Measurements from ENCODE around the gene TRABD2B.

DNA sequence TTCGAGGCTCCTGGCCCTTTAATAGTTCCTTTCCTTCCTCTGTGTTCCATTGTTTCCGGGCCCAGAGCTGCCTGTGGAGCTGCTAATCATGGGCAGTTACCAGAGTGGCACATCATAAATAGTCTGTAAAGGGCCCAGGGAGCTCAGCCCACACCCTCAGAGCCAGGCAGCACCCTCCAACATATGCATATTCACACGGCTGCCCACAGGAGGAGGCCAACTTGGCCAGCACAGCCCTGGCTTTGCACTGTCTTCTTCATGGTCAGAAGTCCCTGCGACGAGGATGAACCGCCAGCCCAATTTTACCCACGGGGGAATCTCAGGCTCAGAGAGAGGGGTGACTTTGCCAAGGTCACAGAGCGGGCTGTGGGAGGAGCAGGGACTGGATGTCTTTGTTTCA lies 172.5 kb downstream of the TRABD2B start:
- TF ChIP-seq POLR2AphosphoS5 (IDR thresholded peaks at IDR 0.05; ENCODE audit: insufficient read depth, low read depth, low read length) (no peak), POLR2A (IDR thresholded peaks at IDR 0.05; ENCODE audit: low read depth, low read length) (no peak), MAX (IDR thresholded peaks at IDR 0.05; ENCODE audit: insufficient read depth, insufficient read length) (no peak), EZH2 (IDR thresholded peaks at IDR 0.05; ENCODE audit: borderline replicate concordance, low read depth, low read length, severe bottlenecking) (no peak), MYC (IDR thresholded peaks at IDR 0.05; ENCODE audit: low read depth, low read length) (no peak)
- TF ChIP-seq, protein P1, sequence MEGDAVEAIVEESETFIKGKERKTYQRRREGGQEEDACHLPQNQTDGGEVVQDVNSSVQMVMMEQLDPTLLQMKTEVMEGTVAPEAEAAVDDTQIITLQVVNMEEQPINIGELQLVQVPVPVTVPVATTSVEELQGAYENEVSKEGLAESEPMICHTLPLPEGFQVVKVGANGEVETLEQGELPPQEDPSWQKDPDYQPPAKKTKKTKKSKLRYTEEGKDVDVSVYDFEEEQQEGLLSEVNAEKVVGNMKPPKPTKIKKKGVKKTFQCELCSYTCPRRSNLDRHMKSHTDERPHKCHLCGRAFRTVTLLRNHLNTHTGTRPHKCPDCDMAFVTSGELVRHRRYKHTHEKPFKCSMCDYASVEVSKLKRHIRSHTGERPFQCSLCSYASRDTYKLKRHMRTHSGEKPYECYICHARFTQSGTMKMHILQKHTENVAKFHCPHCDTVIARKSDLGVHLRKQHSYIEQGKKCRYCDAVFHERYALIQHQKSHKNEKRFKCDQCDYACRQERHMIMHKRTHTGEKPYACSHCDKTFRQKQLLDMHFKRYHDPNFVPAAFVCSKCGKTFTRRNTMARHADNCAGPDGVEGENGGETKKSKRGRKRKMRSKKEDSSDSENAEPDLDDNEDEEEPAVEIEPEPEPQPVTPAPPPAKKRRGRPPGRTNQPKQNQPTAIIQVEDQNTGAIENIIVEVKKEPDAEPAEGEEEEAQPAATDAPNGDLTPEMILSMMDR (IDR thresholded peaks at IDR 0.05; ENCODE audit: extremely low read depth in 1 of 2, insufficient read depth in 1 of 2, low read depth in 1 of 2, low read length in 2 of 2): no peak
